HEK293 (cell line): Measurements from ENCODE around the gene KIZ.

Experiments used
- YY1 ChIP-seq: fragments of 450-650 bp; formaldehyde crosslinking; IDR thresholded peaks from 2 replicates; pipeline ENCODE4 v1.5.1; 2018; ENCODE audit warnings: missing biosample characterization, missing genetic modification characterization
- ZEB2 ChIP-seq: fragments of 450-650 bp; formaldehyde crosslinking; IDR thresholded peaks from 2 replicates; pipeline ENCODE4 v1.5.1; 2016; ENCODE audit warnings: missing biosample characterization, missing genetic modification characterization
- ZNF600 ChIP-seq: fragments of 450-650 bp; formaldehyde crosslinking; IDR thresholded peaks from 2 replicates; pipeline ENCODE4 v1.5.1; 2016; ENCODE audit warnings: missing biosample characterization, missing genetic modification characterization
- TF ChIP-seq, protein P1 (sequence below): IDR thresholded peaks from 2 replicates; pipeline ENCODE4 v1.6.1; 2011; ENCODE audit warnings: mild to moderate bottlenecking, low read depth, low read length, borderline replicate concordance
- TF ChIP-seq, protein P2 (sequence below): fragments of 450-650 bp; formaldehyde crosslinking; IDR thresholded peaks from 2 replicates; pipeline ENCODE4 v1.5.1; 2016; ENCODE audit warnings: missing biosample characterization, missing genetic modification characterization

DNA sequence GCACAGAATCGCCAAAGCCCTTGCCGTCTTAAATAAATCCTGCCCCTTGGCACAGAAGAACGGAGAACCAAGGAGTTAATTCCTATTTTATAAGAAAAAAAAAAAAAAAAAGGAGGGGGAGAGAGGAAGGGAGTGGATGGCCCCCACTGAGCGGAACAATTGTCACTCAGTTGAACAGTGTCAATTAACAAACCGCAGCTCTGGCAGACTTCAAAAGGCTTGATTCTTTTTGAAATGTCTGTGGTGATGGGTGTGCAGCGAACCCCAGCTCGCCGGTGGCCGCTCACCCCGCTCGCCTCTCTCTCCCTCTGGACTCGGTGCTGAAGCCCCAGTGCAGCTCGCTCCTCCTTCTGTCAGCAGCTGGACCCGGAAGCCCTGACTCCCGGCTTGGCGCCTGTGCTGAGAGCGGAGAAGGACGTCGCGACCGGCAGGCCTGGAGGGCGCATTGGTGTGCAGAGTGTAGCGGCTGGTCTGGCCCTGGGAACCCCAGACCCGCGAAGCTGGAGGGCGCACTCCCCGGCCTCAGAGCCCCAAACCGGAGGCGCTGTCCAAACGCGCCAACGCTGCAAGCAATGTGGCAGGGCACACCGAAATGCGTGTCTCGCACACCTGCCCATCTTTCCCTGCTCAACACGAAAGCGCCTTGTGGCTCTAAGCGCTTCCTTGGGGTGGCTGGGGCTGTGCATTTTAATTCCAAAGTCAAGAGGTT, 23.1 kb upstream of the KIZ start:
- TF ChIP-seq ZEB2 (tag by site-specific recombination): no peak
- no peak for TF ChIP-seq ZNF600 (tag by site-specific recombination)
- TF ChIP-seq YY1 (tag by site-specific recombination): no peak
- TF ChIP-seq, protein P1, sequence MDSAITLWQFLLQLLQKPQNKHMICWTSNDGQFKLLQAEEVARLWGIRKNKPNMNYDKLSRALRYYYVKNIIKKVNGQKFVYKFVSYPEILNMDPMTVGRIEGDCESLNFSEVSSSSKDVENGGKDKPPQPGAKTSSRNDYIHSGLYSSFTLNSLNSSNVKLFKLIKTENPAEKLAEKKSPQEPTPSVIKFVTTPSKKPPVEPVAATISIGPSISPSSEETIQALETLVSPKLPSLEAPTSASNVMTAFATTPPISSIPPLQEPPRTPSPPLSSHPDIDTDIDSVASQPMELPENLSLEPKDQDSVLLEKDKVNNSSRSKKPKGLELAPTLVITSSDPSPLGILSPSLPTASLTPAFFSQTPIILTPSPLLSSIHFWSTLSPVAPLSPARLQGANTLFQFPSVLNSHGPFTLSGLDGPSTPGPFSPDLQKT: no peak
- TF ChIP-seq, protein P2, sequence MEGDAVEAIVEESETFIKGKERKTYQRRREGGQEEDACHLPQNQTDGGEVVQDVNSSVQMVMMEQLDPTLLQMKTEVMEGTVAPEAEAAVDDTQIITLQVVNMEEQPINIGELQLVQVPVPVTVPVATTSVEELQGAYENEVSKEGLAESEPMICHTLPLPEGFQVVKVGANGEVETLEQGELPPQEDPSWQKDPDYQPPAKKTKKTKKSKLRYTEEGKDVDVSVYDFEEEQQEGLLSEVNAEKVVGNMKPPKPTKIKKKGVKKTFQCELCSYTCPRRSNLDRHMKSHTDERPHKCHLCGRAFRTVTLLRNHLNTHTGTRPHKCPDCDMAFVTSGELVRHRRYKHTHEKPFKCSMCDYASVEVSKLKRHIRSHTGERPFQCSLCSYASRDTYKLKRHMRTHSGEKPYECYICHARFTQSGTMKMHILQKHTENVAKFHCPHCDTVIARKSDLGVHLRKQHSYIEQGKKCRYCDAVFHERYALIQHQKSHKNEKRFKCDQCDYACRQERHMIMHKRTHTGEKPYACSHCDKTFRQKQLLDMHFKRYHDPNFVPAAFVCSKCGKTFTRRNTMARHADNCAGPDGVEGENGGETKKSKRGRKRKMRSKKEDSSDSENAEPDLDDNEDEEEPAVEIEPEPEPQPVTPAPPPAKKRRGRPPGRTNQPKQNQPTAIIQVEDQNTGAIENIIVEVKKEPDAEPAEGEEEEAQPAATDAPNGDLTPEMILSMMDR: no peak
